Endodermal cell (in vitro differentiated cells): ENCODE measurements around the gene ZYG11B. TPM values are rescaled to one million over a fixed set of nuclear protein-coding genes. Genes with fewer than 3 reads are reported as not detected.

Experiments used
- DNase-seq: peaks from one replicate; pipeline ENCODE4 v3.0.0-alpha.2; 2017
- H3K27ac ChIP-seq: 2 replicates; pipeline ENCODE4 v1.5.1; 2013; ENCODE audit warnings: mild to moderate bottlenecking, low read depth, low read length, moderate library complexity
- H3K27me3 ChIP-seq: 2 replicates; pipeline ENCODE4 v1.6.1; 2013; ENCODE audit warnings: mild to moderate bottlenecking, low read length, moderate library complexity; ENCODE audit not compliant: insufficient read depth, control insufficient read depth, poor library complexity, severe bottlenecking
- H3K36me3 ChIP-seq: 2 replicates; pipeline ENCODE4 v1.7.0; 2013; ENCODE audit warnings: mild to moderate bottlenecking, low read length, moderate library complexity; ENCODE audit not compliant: control insufficient read depth, insufficient read depth
- H3K4me1 ChIP-seq: one replicate; pipeline ENCODE4 v1.7.0; 2013; ENCODE audit warnings: low read length; ENCODE audit not compliant: control insufficient read depth, insufficient read depth
- H3K4me3 ChIP-seq: 2 replicates; pipeline ENCODE4 v1.5.1; 2013; ENCODE audit warnings: mild to moderate bottlenecking, low read length, moderate library complexity
- H3K9ac ChIP-seq: 2 replicates; pipeline ENCODE4 v1.6.1; 2013; ENCODE audit warnings: mild to moderate bottlenecking, low read length, moderate library complexity; ENCODE audit not compliant: poor library complexity, severe bottlenecking; ENCODE audit errors: extremely low read depth
- H3K9me3 ChIP-seq: 2 replicates; pipeline ENCODE4 v1.6.1; 2013; ENCODE audit warnings: mild to moderate bottlenecking, low read length, moderate library complexity; ENCODE audit not compliant: control insufficient read depth
- H3K27ac Mint-ChIP-seq: 2 replicates; pipeline ENCODE4 v1.8.0; 2020; ENCODE audit warnings: mixed read lengths
- H3K27me3 Mint-ChIP-seq: 2 replicates; pipeline ENCODE4 v1.8.0; 2021; ENCODE audit warnings: mild to moderate bottlenecking, mixed read lengths; ENCODE audit not compliant: insufficient read depth
- H3K36me3 Mint-ChIP-seq: 2 replicates; pipeline ENCODE4 v1.8.0; 2020; ENCODE audit warnings: low read depth, mixed read lengths
- H3K4me1 Mint-ChIP-seq: 2 replicates; pipeline ENCODE4 v1.8.0; 2020; ENCODE audit warnings: mixed read lengths
- H3K4me3 Mint-ChIP-seq: 2 replicates; pipeline ENCODE4 v1.8.0; 2020; ENCODE audit warnings: mild to moderate bottlenecking, moderate library complexity, mixed read lengths
- H3K9me3 Mint-ChIP-seq: 2 replicates; pipeline ENCODE4 v1.8.0; 2020; ENCODE audit warnings: mild to moderate bottlenecking, mixed read lengths
- WGBS, 2 experiments: methylation state at CpG; one replicate each; pipeline versions ENCODE4 v1.1.5 to v1.1.7; 2013; ENCODE audit warnings: missing lambda C conversion rate in 2 of 2, mixed read lengths in 1 of 2; ENCODE audit not compliant: insufficient coverage in 1 of 2, insufficient read length in 1 of 2; 5-methylcytosine and 5-hydroxymethylcytosine counted together
- total RNA-seq, 2 donors: library from RNA; stranded (reverse); fragmentation: NEBNext Ultra II Directional in 1 of 2; extraction: Animal tissue kit (Norgen Biotek cat#: 25700) in 1 of 2; gene quantifications; 2 replicates in 1 of 2; 3 replicates in 1 of 2; pipeline ENCODE4 v1.2.1, GENCODE V29; 2021
- TF ChIP-seq, protein P1 (sequence below): fragments of 200-600 bp; sonication (generic); conservative IDR thresholded peaks from 2 replicates; pipeline ENCODE4 v1.5.0; 2021; ENCODE audit warnings: antibody characterized with exemption, mild to moderate bottlenecking

The ZYG11B gene
- total RNA-seq, 2 donors from 2014 or later = 24.8 to 30.2 TPM

DNA sequence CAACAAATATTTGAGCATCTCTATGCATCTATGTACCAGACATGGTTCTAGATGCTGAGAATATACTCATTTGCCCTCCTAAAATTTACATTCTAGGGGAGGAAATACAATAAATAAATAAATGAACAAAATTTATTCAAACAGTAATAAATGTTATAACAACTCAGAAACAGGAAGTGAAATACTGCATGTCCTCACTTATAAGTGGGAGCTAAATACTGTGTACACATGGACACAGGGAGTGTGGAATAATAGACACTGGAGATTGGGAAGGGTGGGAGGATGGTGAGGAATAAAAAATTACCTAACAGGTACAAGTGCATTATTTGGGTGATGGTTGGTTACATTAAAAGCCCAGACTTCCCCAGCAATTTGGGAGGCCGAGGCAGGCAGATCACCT lies 32.4 kb upstream of the ZYG11B start:
- WGBS, 2 experiments = 93 to 96% methylated on average over 1 of the region's 1 CpG
- H3K36me3 Mint-ChIP-seq = peaks cover 42% of the 10 kb centered on the region
- no peaks in the 10 kb centered on the region for H3K27me3 ChIP-seq

DNA sequence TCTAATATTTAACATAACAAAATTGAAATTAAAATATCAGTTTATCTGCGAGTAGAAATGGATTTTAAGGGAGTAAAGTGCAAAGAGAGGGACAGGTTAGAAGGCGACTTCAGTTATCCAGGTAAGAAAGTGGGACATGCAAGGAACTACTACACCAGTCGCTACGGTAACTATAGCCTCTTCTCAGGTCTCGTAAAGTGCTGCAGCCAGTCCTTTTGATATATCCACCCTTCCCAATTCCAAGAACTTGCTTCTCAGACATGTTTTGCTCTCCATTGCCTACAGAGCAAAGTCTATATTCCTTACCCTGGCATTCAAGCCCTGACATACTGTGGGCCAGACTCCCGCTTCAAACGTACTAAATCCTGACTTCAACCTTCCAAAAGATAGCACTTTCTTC lies 30.6 kb upstream of the ZYG11B start:
- no peak for DNase-seq
- no peaks in the 10 kb centered on the region for H3K27me3 ChIP-seq
- WGBS, 2 experiments = 97% methylated on average over 6 to 7 of the region's 7 CpGs
- Mint-ChIP-seq H3K4me1 (no peaks in the 10 kb centered on the region), H3K36me3 (peaks cover 35% of the 10 kb centered on the region), H3K4me3 (no peak overlapping the region), H3K9me3 (peaks cover 11% of the 10 kb centered on the region), H3K27me3 (no peaks in the 10 kb centered on the region), H3K27ac (no peak overlapping the region)
- no peak overlapping the region for H3K4me3 ChIP-seq
- peaks cover 39% of the 10 kb centered on the region for H3K36me3 ChIP-seq
- no peak overlapping the region for H3K27ac ChIP-seq
- peaks cover 4% of the 10 kb centered on the region for H3K9me3 ChIP-seq
- H3K9ac ChIP-seq = no peak overlapping the region
- no peaks in the 10 kb centered on the region for H3K4me1 ChIP-seq
- TF ChIP-seq, protein P1, sequence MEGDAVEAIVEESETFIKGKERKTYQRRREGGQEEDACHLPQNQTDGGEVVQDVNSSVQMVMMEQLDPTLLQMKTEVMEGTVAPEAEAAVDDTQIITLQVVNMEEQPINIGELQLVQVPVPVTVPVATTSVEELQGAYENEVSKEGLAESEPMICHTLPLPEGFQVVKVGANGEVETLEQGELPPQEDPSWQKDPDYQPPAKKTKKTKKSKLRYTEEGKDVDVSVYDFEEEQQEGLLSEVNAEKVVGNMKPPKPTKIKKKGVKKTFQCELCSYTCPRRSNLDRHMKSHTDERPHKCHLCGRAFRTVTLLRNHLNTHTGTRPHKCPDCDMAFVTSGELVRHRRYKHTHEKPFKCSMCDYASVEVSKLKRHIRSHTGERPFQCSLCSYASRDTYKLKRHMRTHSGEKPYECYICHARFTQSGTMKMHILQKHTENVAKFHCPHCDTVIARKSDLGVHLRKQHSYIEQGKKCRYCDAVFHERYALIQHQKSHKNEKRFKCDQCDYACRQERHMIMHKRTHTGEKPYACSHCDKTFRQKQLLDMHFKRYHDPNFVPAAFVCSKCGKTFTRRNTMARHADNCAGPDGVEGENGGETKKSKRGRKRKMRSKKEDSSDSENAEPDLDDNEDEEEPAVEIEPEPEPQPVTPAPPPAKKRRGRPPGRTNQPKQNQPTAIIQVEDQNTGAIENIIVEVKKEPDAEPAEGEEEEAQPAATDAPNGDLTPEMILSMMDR = no peak

More for the DNA sequence above, 32.4 kb upstream of the ZYG11B start:
- H3K27ac Mint-ChIP-seq = no peak overlapping the region
- DNase-seq = no peak
- H3K4me1 Mint-ChIP-seq = no peaks in the 10 kb centered on the region
- H3K4me1 ChIP-seq = no peaks in the 10 kb centered on the region
- H3K36me3 ChIP-seq = peaks cover 46% of the 10 kb centered on the region
- no peak overlapping the region for H3K27ac ChIP-seq
- peaks cover 11% of the 10 kb centered on the region for H3K9me3 Mint-ChIP-seq
- H3K9ac ChIP-seq = no peak overlapping the region
- H3K4me3 Mint-ChIP-seq = no peak overlapping the region
- TF ChIP-seq, protein P1 = no peak
- H3K4me3 ChIP-seq = no peak overlapping the region
- peaks cover 4% of the 10 kb centered on the region for H3K9me3 ChIP-seq
- no peaks in the 10 kb centered on the region for H3K27me3 Mint-ChIP-seq

- H3K4me3 Mint-ChIP-seq = peak within 1 kb of the TSS; percentile 78
- TF ChIP-seq, protein P1 = no peak
- Histone ChIP-seq H3K4me1 (no peaks in the 10 kb centered on the region), H3K9me3 (peaks cover 4% of the 10 kb centered on the region), H3K9ac (peak within 1 kb of the TSS; percentile 82), H3K36me3 (peaks cover 18% of the 10 kb centered on the region), H3K27ac (peak within 1 kb of the TSS; percentile 3), H3K4me3 (peak within 1 kb of the TSS; percentile 86), H3K27me3 (no peaks in the 10 kb centered on the region)
- no peaks in the 10 kb centered on the region for H3K27me3 Mint-ChIP-seq
- H3K9me3 Mint-ChIP-seq = peaks cover 11% of the 10 kb centered on the region
- H3K4me1 Mint-ChIP-seq = peaks cover 2% of the 10 kb centered on the region
- 3% methylated on average over 42 to 68 of the region's 68 CpGs for WGBS, 2 experiments
- H3K36me3 Mint-ChIP-seq = peaks cover 17% of the 10 kb centered on the region
- peak; percentile 93 for DNase-seq
- H3K27ac Mint-ChIP-seq = peak within 1 kb of the TSS; percentile 94
Observed at GRCh38 chr1:52697795-52698674, 28.2 kb upstream of the ZYG11B start, which contains the start of gene COA7. Gene COA7, minus strand, starts transcription at chr1:52698347. Its CDS starts 21 bp downstream, at chr1:52698326.
